HepG2 (cell line): ENCODE data around the gene ANKRD40. TPM values are rescaled to one million over a fixed set of nuclear protein-coding genes. Genes with fewer than 3 reads are reported as not detected.
A peak's percentile ranks its signal among the peaks of the same experiment; 100 is the strongest.

Experiments used
- ATAC-seq: fragments of 200-7000 bp; cut with Tn5 transposase; 3 replicates; pipeline ENCODE4 v1.9.1; 2020; ENCODE audit warnings: mild to moderate bottlenecking, moderate library complexity
- Bru-seq: library from RNA; stranded (reverse); fragments of 400-500 nt; gene quantifications from one replicate; lab custom pipeline; 2021; lab: Mats Ljungman, UMichigan
- BruChase-seq, 2 experiments: library from RNA; stranded (reverse); fragments of 400-500 nt; gene quantifications; one replicate each; lab custom pipeline; 2021; lab: Mats Ljungman, UMichigan
- BruUV-seq: library from RNA; stranded (reverse); fragments of 400-500 nt; replicated peaks from 2 replicates; lab custom pipeline; 2021; lab: Mats Ljungman, UMichigan
- CTCF ChIA-PET: fragments of 300-600 bp; formaldehyde crosslinking; extraction: SDS; loops from one replicate; lab custom pipeline; 2021; ENCODE audit warnings: low total read pairs, inconsistent platforms, low intra/inter-chr PET ratio; lab: Yijun Ruan, JAX
- POLR2A ChIA-PET: fragments of 350-600 bp; sonication (Branson Sonifier 250); formaldehyde crosslinking; loops from one replicate; lab custom pipeline; 2020; ENCODE audit warnings: antibody characterized with exemption, inconsistent platforms; lab: Yijun Ruan, JAX
- DNase-seq: peaks from one replicate; pipeline ENCODE4 v3.0.0-alpha.2; 2015; ENCODE audit warnings: low spot score
- FAIRE-seq: peaks from 3 replicates; lab custom pipeline; 2011; peaks lifted over from hg19 to GRCh38; lab: Jason Lieb, UNC
- H2AFZ ChIP-seq: one replicate; pipeline ENCODE4 v1.6.1; 2011; ENCODE audit warnings: low read length, inconsistent platforms
- H3K27ac ChIP-seq: fragments of 300-600 bp; 3 replicates; pipeline ENCODE4 v1.8.0; 2011; ENCODE audit warnings: mixed run types, mild to moderate bottlenecking, mixed read lengths, low read length, inconsistent platforms; ENCODE audit not compliant: insufficient read depth; ENCODE audit errors: extremely low read length
- H3K27me3 ChIP-seq, 2 experiments: fragments of 200-600 bp in 1 of 2; 2 replicates in 1 of 2; 3 replicates in 1 of 2; pipeline versions ENCODE4 v1.6.0 to v1.8.0; 2011; ENCODE audit warnings: low read length in 2 of 2, mild to moderate bottlenecking in 2 of 2, moderate library complexity in 2 of 2, inconsistent platforms in 1 of 2; ENCODE audit not compliant: insufficient read depth in 2 of 2, control insufficient read depth in 1 of 2
- H3K36me3 ChIP-seq, 2 experiments: fragments of 200-600 bp in 1 of 2; replicated peaks in 1 of 2; 2 replicates in 1 of 2; 3 replicates in 1 of 2; pipeline versions ENCODE4 v1.5.1 to v1.8.0; 2011; ENCODE audit warnings: low read length in 2 of 2, inconsistent platforms in 1 of 2; ENCODE audit not compliant: insufficient read depth in 2 of 2, control insufficient read depth in 1 of 2
- H3K4me1 ChIP-seq: 2 replicates; pipeline ENCODE4 v1.5.1; 2012; ENCODE audit warnings: low read length, inconsistent platforms; ENCODE audit not compliant: insufficient read depth
- H3K4me2 ChIP-seq: 2 replicates; pipeline ENCODE4 v1.6.0; 2011; ENCODE audit warnings: low read depth, low read length, inconsistent platforms
- H3K4me3 ChIP-seq, 3 experiments: fragments of 200-600 bp in 1 of 3; sonication (generic), shearing (Covaris generic) in 1 of 3; replicated peaks in 1 of 3; 2 replicates each; pipeline ENCODE4 v1.5.1; 2011 to 2016; ENCODE audit warnings: low read length in 3 of 3, inconsistent platforms in 2 of 3, low read depth in 2 of 3, mild to moderate bottlenecking in 2 of 3, control low read depth in 1 of 3, mixed read lengths in 1 of 3; ENCODE audit not compliant: insufficient read depth in 1 of 3
- H3K79me2 ChIP-seq: one replicate; pipeline ENCODE4 v1.6.1; 2011; ENCODE audit warnings: low read length, inconsistent platforms; ENCODE audit not compliant: insufficient read depth
- H3K9ac ChIP-seq: 2 replicates; pipeline ENCODE4 v1.6.0; 2011; ENCODE audit warnings: mild to moderate bottlenecking, low read depth, low read length, inconsistent platforms; ENCODE audit not compliant: insufficient read depth
- H3K9me3 ChIP-seq: 2 replicates; pipeline ENCODE4 v1.5.1; 2012; ENCODE audit warnings: mild to moderate bottlenecking, low read length
- H4K20me1 ChIP-seq: 2 replicates; pipeline ENCODE4 v1.6.0; 2011; ENCODE audit warnings: inconsistent platforms, mild to moderate bottlenecking, low read length, moderate library complexity; ENCODE audit not compliant: insufficient read depth
- FOXA1 ChIP-seq, 2 experiments: fragments of 450-650 bp in 1 of 2; sonication (generic) in 1 of 2; formaldehyde crosslinking in 1 of 2; IDR thresholded peaks; 2 replicates each; pipeline versions ENCODE4 v1.4.0 to v1.6.1; 2016 to 2020; ENCODE audit warnings: missing genetic modification reagents in 1 of 2
- FOXO1 ChIP-seq: sonication (generic); formaldehyde crosslinking; IDR thresholded peaks from 2 replicates; pipeline ENCODE4 v1.4.0; 2020; ENCODE audit warnings: missing genetic modification reagents
- HMG20B ChIP-seq: conservative IDR thresholded peaks from 2 replicates; pipeline ENCODE4 v1.6.1; 2016; ENCODE audit warnings: missing genetic modification reagents, missing compliant biosample characterization
- NR2F2 ChIP-seq: IDR thresholded peaks from 2 replicates; pipeline ENCODE4 v1.6.1; 2012; ENCODE audit warnings: low read depth, inconsistent platforms, borderline replicate concordance
- TAF1 ChIP-seq: sonication (generic); formaldehyde crosslinking; IDR thresholded peaks from 2 replicates; pipeline ENCODE4 v1.4.0; 2020; ENCODE audit warnings: missing genetic modification reagents
- ZNF556 ChIP-seq: sonication (generic); formaldehyde crosslinking; IDR thresholded peaks from 2 replicates; pipeline ENCODE4 v1.4.0; 2020; ENCODE audit warnings: mild to moderate bottlenecking, missing genetic modification reagents, borderline replicate concordance
- ZNF879 ChIP-seq: sonication (generic); formaldehyde crosslinking; IDR thresholded peaks from 2 replicates; pipeline ENCODE4 v1.8.1; 2023; ENCODE audit warnings: missing genetic modification reagents
- WGBS: methylation state at CpG from one replicate; pipeline ENCODE4 v1.1.6; 2017; ENCODE audit warnings: low lambda C conversion rate; 5-methylcytosine and 5-hydroxymethylcytosine counted together
- in situ Hi-C: cut with HindIII; loops from 2 replicates; pipeline ENCODE4 v1.10.0; 2017; ENCODE audit warnings: low pct_unique_long_range_greater_than_20kb; ENCODE audit not compliant: extremely low pct_ligation_motif_present
- intact Hi-C: fragments of 100-400 bp; cut with micrococcal nuclease; formaldehyde crosslinking; loops from one replicate; pipeline ENCODE4 v1.10.0; 2022; ENCODE audit not compliant: unreplicated experiment
- long read RNA-seq, 2 experiments: library from RNA in 1 of 2; library from polyadenylated mRNA in 1 of 2; stranded (forward) in 1 of 2; unstranded in 1 of 2; transcript quantifications; one replicate each; pipeline ENCODE4 v2.0.0, GENCODE V29; 2019 to 2022
- polyA minus RNA-seq, 3 experiments: library from RNA; depleted of rRNA, polyadenylated mRNA; stranded (reverse); fragments of >200 nt; gene quantifications; 2 replicates each; pipeline ENCODE4 v1.2.3, GENCODE V29; 2011; ENCODE audit warnings: low replicate concordance in 1 of 3
- polyA plus RNA-seq, 8 experiments: library from polyadenylated mRNA; depleted of rRNA in 3 of 8; stranded (reverse) in 7 of 8; unstranded in 1 of 8; fragments of >200 nt; fragmentation: Illumina TruSeq in 4 of 8; extraction: Trizol in 4 of 8; gene quantifications; 2 replicates each; pipeline versions ENCODE4 v1.2.1 to v1.2.3, GENCODE V29; 2011 to 2016; ENCODE audit warnings: low read depth in 4 of 8, missing spikeins in 1 of 8, mixed read lengths in 1 of 8; ENCODE audit not compliant: insufficient read depth in 1 of 8
- total RNA-seq, 5 experiments: library from RNA; depleted of rRNA; stranded (reverse); fragments of >200 nt; fragmentation: Illumina TruSeq; extraction: Trizol; gene quantifications; 2 replicates each; pipeline ENCODE4 v1.2.3, GENCODE V29; 2016; ENCODE audit warnings: low read depth in 1 of 5
- TF ChIP-seq, protein P1 (sequence below): sonication (generic); formaldehyde crosslinking; IDR thresholded peaks from 2 replicates; pipeline ENCODE4 v1.9.0; 2021; ENCODE audit warnings: missing genetic modification reagents, borderline replicate concordance
- TF ChIP-seq, protein P2 (sequence below): sonication (generic); formaldehyde crosslinking; IDR thresholded peaks from 2 replicates; pipeline ENCODE4 v1.8.1; 2022; ENCODE audit warnings: low read depth, mild to moderate bottlenecking, missing genetic modification reagents
- TF ChIP-seq, protein P3 (sequence below): sonication (generic); formaldehyde crosslinking; IDR thresholded peaks from 2 replicates; pipeline ENCODE4 v1.5.0; 2020; ENCODE audit warnings: missing genetic modification reagents, mild to moderate bottlenecking, borderline replicate concordance

ANKRD40 gene, protein sequence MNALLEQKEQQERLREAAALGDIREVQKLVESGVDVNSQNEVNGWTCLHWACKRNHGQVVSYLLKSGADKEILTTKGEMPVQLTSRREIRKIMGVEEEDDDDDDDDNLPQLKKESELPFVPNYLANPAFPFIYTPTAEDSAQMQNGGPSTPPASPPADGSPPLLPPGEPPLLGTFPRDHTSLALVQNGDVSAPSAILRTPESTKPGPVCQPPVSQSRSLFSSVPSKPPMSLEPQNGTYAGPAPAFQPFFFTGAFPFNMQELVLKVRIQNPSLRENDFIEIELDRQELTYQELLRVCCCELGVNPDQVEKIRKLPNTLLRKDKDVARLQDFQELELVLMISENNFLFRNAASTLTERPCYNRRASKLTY
- total RNA-seq (2016; rRNA removed; fragmentation: Illumina TruSeq; extraction: Trizol) (46.4 and 52.4 TPM in 2 replicates), polyA plus RNA-seq (2011; rRNA removed) (30.2 and 35.0 TPM in 2 replicates), polyA minus RNA-seq (2011; rRNA and poly(A)+ RNA removed; ENCODE audit: low replicate concordance) (22.7 and 24.6 TPM in 2 replicates), Bru-seq, nascent RNA (percentile 91 among the genes with signal in this experiment), BruChase-seq, experiment 1, labeled RNA remaining after a 6-hour chase (percentile 98 among the genes with signal in this experiment), BruChase-seq, experiment 2, labeled RNA remaining after a 2-hour chase (percentile 97 among the genes with signal in this experiment)
- total RNA-seq (2016; cell fraction: cytosol; rRNA removed; fragmentation: Illumina TruSeq; extraction: Trizol; ENCODE audit: low read depth) = 14.8 and 17.0 TPM in 2 replicates
- total RNA-seq (2016; cell fraction: insoluble cytoplasmic fraction; rRNA removed; fragmentation: Illumina TruSeq; extraction: Trizol) = 43.9 and 45.1 TPM in 2 replicates
- 53.6 and 57.7 TPM in 2 replicates for total RNA-seq (2016; cell fraction: membrane; rRNA removed; fragmentation: Illumina TruSeq; extraction: Trizol)
- 27.7 and 32.1 TPM in 2 replicates for total RNA-seq (2016; cell fraction: nucleus; rRNA removed; fragmentation: Illumina TruSeq; extraction: Trizol)
- 20.9 and 27.5 TPM in 2 replicates for polyA plus RNA-seq (2011; cell fraction: cytosol; rRNA removed)
- 14.0 and 17.7 TPM in 2 replicates for polyA plus RNA-seq (2011; cell fraction: nucleus; rRNA removed)
- 25.7 and 26.1 TPM in 2 replicates for polyA plus RNA-seq (2012)
- 12.7 TPM in 2 replicates for polyA plus RNA-seq (2016; cell fraction: cytosol; fragmentation: Illumina TruSeq; extraction: Trizol; ENCODE audit: low read depth)
- polyA plus RNA-seq (2016; cell fraction: insoluble cytoplasmic fraction; fragmentation: Illumina TruSeq; extraction: Trizol; ENCODE audit: low read depth) = 37.2 and 46.0 TPM in 2 replicates
- 34.9 and 37.7 TPM in 2 replicates for polyA plus RNA-seq (2016; cell fraction: membrane; fragmentation: Illumina TruSeq; extraction: Trizol; ENCODE audit: low read depth)
- polyA plus RNA-seq (2016; cell fraction: nucleus; fragmentation: Illumina TruSeq; extraction: Trizol; ENCODE audit: insufficient read depth, low read depth) = 52.0 and 58.7 TPM in 2 replicates
- polyA minus RNA-seq (2011; cell fraction: cytosol; rRNA and poly(A)+ RNA removed) = 31.7 and 31.9 TPM in 2 replicates
- polyA minus RNA-seq (2011; cell fraction: nucleus; rRNA and poly(A)+ RNA removed) = 21.2 and 23.9 TPM in 2 replicates
- long read RNA-seq, experiment 1, full-length matches to known transcripts = 3 of 83 reads
- long read RNA-seq, experiment 1, partial matches to known transcripts = 0 of 83 reads
- long read RNA-seq, experiment 1, other reads (novel, unspliced or antisense) = 80 of 83 reads
- long read RNA-seq, experiment 2, full-length matches to known transcripts = 19 of 76 reads
- long read RNA-seq, experiment 2, partial matches to known transcripts = 2 of 76 reads
- long read RNA-seq, experiment 2, other reads (novel, unspliced or antisense) = 55 of 76 reads

DNA sequence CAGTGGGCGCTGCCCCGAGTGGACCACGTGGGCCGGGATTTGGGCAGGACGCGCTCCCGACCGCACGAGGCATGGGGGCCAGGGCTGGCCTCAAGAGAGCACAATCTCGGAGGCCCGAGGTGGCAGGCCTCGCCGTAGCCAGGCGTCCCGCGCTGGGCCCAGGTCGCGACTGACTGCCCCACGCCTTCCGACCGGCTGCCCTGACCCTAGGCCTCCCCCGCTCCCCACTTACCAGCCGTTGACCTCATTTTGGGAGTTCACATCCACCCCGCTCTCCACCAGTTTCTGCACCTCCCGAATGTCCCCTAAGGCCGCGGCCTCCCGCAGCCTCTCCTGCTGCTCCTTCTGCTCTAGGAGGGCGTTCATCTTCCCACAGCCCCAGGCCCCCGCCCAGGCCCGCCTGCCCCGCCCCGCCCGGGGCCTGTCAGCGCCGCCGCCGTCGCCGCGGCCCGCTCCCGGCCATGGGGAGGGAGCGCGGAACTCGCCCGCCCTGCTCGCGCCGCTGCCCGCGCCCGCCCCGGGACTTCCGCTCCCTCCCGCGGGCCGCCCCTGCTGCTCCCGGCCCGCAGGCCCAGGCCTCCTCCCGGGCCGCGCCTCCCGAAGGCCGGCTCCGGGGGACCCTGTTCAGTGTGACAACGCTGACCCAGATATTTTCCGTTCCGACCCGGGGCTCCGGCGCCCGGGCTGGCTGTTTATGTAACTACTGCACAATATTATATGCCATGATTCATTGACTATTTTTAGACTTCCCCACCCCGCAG, at the start of gene ANKRD40:
TSS of gene ANKRD40 (minus strand) at position 626 of the 761 bp plus-strand sequence. CDS start at position 366, 260 bp downstream.
- WGBS = 2% methylated on average over 37 of the region's 74 CpGs
- intact Hi-C loops = loop anchor here (2.0 kb wide), 1 partner anchor 49 kb away; no protein-coding TSS in a partner anchor
- no peaks in the 10 kb centered on the region for H4K20me1 ChIP-seq
- H3K27me3 ChIP-seq = no peaks in the 10 kb centered on the region; a peak in 1 of 5 replicates
- peaks cover 49% of the 10 kb centered on the region for H3K79me2 ChIP-seq
- peak within 1 kb of the TSS; percentile 99 for H3K4me2 ChIP-seq
- peak within 1 kb of the TSS; percentile 96 for H3K9ac ChIP-seq
- ChIA-PET CTCF (no interaction called here), POLR2A (interaction anchor here (0.6 to 6.5 kb wide), 14 partner anchors 10 to 206 kb away, joined by 3 to 97 read pairs (median 5); partner anchors contain the start of gene LUC7L3)
- peaks cover 56% of the 10 kb centered on the region for H3K4me1 ChIP-seq
- H3K27ac ChIP-seq = peak within 1 kb of the TSS; percentile 91
- TSS peak; percentile 83 for BruUV-seq
- in situ Hi-C loops = no loop called here
- H3K4me3 ChIP-seq = peak within 1 kb of the TSS; percentile 87 to 92 (median 88)
- DNase-seq (peak; percentile 88), ATAC-seq (peak; percentile 82), FAIRE-seq (peak; percentile 57)
- peak within 1 kb of the TSS; percentile 90 for H2AFZ ChIP-seq
- H3K9me3 ChIP-seq = no peaks in the 10 kb centered on the region
- no peaks in the 10 kb centered on the region; a peak in 3 of 5 replicates for H3K36me3 ChIP-seq
- no peak for TF ChIP-seq FOXA1 (IDR thresholded peaks at IDR 0.05)
- peak; percentile 41; the same call in 1 of the 2 replicates for TF ChIP-seq FOXA1 (CRISPR knock-in tag; IDR thresholded peaks at IDR 0.05)
- peak; percentile 83 for TF ChIP-seq TAF1
- peak; percentile 77 for TF ChIP-seq FOXO1 (CRISPR knock-in tag)
- TF ChIP-seq, protein P1, sequence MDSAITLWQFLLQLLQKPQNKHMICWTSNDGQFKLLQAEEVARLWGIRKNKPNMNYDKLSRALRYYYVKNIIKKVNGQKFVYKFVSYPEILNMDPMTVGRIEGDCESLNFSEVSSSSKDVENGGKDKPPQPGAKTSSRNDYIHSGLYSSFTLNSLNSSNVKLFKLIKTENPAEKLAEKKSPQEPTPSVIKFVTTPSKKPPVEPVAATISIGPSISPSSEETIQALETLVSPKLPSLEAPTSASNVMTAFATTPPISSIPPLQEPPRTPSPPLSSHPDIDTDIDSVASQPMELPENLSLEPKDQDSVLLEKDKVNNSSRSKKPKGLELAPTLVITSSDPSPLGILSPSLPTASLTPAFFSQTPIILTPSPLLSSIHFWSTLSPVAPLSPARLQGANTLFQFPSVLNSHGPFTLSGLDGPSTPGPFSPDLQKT (CRISPR knock-in tag) = 0 out of 2 replicates have a peak, but pooled peaks have one; percentile 87
- 0 out of 2 replicates have a peak, but pooled peaks have one; percentile 65 for TF ChIP-seq HMG20B
- TF ChIP-seq NR2F2 = peak; percentile 63; the same call in 1 of the 2 replicates
- peak; percentile 88 for TF ChIP-seq ZNF556 (CRISPR knock-in tag)
- TF ChIP-seq, protein P2, sequence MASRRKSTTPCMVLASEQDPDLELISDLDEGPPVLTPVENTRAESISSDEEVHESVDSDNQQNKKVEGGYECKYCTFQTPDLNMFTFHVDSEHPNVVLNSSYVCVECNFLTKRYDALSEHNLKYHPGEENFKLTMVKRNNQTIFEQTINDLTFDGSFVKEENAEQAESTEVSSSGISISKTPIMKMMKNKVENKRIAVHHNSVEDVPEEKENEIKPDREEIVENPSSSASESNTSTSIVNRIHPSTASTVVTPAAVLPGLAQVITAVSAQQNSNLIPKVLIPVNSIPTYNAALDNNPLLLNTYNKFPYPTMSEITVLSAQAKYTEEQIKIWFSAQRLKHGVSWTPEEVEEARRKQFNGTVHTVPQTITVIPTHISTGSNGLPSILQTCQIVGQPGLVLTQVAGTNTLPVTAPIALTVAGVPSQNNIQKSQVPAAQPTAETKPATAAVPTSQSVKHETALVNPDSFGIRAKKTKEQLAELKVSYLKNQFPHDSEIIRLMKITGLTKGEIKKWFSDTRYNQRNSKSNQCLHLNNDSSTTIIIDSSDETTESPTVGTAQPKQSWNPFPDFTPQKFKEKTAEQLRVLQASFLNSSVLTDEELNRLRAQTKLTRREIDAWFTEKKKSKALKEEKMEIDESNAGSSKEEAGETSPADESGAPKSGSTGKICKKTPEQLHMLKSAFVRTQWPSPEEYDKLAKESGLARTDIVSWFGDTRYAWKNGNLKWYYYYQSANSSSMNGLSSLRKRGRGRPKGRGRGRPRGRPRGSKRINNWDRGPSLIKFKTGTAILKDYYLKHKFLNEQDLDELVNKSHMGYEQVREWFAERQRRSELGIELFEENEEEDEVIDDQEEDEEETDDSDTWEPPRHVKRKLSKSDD (CRISPR knock-in tag) = peak; percentile 5; the same call in 1 of the 2 replicates
- TF ChIP-seq, protein P3, sequence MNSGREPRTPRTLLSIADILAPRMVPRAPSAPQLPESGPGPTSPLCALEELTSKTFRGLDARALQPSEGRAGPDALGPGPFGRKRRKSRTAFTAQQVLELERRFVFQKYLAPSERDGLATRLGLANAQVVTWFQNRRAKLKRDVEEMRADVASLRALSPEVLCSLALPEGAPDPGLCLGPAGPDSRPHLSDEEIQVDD (CRISPR knock-in tag) = peak; percentile 87; the same call in 1 of the 2 replicates
- peak; percentile 46; the same call in 1 of the 2 replicates for TF ChIP-seq ZNF879
